Liver (tissue), 3 donors: ENCODE data around the gene SLMAP.

Experiments
- CTCF ChIP-seq: fragments of 150-350 bp; IDR thresholded peaks from 2 replicates; pipeline ENCODE4 v1.5.1; 2017; ENCODE audit warnings: improper control_type of control experiment, low read depth, low read length; ENCODE audit not compliant: missing input control
- MAX ChIP-seq: IDR thresholded peaks from 2 replicates; pipeline ENCODE4 v1.6.1; 2016; ENCODE audit warnings: antibody characterized with exemption
- SP1 ChIP-seq: IDR thresholded peaks from 2 replicates; pipeline ENCODE4 v1.6.1; 2018; ENCODE audit warnings: antibody characterized with exemption, mild to moderate bottlenecking
- TAF1 ChIP-seq: conservative IDR thresholded peaks from 2 replicates; pipeline ENCODE4 v1.6.1; 2016; ENCODE audit warnings: antibody characterized with exemption, mild to moderate bottlenecking
- YY1 ChIP-seq: IDR thresholded peaks from 2 replicates; pipeline ENCODE4 v1.6.1; 2016; ENCODE audit warnings: antibody characterized with exemption, mild to moderate bottlenecking
- ZBTB33 ChIP-seq: IDR thresholded peaks from 2 replicates; pipeline ENCODE4 v1.6.1; 2016; ENCODE audit warnings: antibody characterized with exemption
- donor health status: healthy.
- donor health status: healthy.

- no peak for TF ChIP-seq YY1
- no peak for TF ChIP-seq CTCF
- no peak for TF ChIP-seq ZBTB33
- TF ChIP-seq MAX: no peak
- TF ChIP-seq TAF1: no peak
- no peak for TF ChIP-seq SP1
Measured at GRCh38 chr3:57726397-57726796, 29.7 kb upstream of the SLMAP start.
